Femur (tissue), 1 donor: ENCODE data around the gene ARHGAP20.
"Not testable (repeated sequence)": the region's sequence is repeated elsewhere in the genome, so short reads cannot be mapped to it uniquely, and the experiment has no call there.

Source experiments
- DNase-seq: peaks from one replicate; pipeline ENCODE4 v3.0.0-alpha.2; 2017

The ARHGAP20 gene

DNA sequence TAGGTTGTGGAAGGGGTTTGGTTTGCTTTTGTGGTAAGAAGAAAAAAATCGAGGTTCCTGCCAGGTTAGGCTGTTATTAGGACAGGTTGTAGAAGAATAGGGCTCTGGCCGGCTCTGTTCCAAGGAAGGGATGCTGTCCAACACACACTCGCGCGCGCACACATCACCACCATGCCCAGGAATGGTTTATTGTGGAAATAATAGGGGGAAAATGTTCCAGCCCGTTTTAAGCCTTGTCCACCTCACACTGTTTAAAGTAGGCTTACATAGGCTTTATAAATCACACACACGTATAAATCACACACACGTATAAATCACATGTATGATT is 1.2 kb upstream of the ARHGAP20 start:
- no peak for DNase-seq

DNA sequence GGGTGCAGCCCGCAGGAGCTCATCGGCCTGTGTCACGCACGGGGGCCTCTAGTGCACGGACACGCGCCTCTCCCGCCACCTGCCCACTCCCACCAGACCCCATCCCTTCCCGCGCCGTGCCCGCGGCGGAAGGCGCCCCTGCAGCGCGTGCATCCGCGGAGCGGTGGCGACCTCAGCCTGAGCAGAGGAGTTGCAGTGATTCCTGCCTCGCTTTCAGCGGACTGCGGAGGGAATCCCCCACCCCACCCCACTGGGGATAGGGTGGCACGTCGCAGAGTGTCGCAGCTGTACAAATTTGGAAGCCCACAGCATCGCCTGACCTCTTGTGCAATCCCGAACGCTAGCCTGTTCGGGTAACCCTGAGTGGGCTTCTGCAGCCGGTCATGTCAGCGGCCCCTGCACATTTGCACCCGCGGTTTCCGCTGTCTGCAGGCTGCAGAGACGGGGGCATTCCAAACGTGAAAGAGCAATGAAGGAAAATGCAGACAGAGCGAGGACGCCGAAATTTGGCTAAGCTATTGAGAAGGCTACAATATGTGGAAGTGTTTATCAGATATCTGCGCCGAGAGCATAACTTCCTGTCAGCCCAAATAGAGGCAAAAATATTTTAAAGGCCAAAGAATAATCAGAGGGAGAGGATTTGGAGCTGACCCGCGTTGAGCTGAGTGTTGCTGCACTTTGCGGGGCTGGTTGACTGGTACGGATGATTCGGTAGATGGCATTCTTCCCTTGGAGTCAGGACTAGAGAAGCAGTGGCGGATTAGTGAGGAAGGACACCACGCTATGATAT is 617 bp upstream of the ARHGAP20 start:
- peak; percentile 57 for DNase-seq

DNA sequence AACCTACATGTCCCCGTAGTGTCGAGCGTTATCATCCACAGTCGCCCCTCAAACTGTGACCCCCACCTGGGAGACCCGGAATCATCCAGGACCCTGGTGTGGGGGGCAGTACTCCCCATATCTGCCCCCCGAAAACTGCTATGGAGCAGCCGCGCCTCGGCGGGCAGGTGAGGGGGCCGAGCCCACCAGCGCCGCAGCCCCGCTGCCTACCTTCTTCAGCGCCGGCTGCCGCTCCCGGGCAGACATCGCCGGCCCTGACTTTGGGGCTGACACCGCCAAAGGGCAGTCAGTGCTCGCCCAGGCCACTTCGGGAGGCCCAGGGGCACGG is 825 bp downstream of the ARHGAP20 start:
- no peak for DNase-seq

DNA sequence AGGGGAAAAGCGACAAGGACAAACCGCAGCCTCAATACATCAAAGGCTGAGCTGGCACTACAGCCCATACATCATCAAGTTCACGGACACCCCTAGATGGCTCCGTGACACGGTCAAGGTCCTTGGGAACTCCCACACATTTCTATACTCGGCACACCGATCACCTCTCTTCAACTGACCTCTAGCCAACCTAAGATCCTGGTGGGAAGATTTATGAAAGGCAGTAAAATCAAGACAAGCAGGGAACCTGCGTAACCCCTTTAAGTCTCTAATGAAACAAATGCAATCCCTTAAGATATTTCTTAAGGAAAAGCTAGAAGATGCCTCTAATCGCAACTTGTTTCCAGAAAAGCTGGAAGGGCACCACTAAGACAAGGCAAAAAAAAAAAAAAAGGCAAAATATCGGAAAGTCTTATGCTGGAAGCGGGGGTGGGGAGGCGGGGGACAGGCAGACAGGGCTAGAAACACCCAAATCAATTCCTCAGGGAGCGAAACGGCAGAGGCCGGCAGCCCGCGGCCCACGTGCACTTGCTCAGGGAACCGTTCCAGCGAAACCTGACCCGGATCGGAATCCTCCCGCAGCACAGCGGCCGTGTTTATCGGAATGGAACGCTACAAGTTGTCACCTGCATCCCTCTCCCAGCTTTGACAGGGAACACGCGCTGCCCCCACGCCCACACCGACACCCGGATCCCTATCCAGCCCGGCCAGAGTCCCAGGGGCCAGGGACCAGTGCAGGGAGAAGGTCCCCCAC is 1.4 kb downstream of the ARHGAP20 start:
- peak; percentile 67 for DNase-seq

DNA sequence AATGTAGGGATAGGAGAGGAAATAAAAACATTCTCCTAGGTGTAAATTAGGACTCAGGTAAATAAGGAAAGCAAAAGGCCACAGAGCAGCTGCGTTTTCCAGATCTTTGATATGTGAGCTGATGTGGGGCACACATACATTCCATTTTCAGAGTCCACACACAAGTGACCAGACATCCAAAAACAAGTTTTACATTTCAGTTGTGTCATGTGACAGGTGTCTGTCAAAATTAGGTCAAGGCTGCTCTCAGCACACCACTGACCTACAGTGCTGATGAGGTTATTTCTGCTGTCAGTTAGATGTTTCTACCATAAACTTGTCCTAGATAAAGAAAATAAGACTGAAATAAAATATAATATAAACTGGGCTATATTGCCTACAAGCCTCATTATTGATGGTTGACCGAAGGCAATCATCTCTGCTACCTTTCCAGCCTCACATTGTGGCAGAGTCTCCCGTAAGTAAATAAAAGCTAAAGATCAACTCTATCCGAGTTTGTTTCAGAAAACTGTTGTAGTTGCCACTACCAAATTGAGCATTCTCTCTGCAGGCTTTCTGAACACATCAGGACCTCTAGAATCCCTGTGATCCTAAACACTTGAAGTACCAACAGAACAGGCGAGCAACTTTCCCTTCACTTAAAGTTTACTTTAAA is 7.9 kb downstream of the ARHGAP20 start:
- no peak for DNase-seq

DNA sequence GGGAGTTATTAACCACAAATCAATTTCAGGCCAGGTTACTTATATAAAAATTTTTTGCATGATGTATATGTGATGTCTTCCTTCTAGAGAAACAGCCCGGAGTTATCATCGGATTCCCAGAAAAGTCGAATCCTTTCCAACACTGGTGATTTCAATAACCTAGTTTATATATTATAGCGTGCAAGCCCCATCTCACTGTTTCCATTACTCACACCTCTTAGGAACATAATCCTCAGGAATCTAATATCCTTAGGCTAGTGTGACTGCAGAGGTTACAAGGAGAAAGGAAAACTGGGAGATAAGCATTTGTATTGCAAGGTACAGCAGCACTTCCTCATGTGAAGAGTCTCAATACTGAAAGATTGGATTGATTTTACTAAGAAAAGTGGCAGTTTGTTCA is 20.3 kb downstream of the ARHGAP20 start:
- DNase-seq, result no peak

DNA sequence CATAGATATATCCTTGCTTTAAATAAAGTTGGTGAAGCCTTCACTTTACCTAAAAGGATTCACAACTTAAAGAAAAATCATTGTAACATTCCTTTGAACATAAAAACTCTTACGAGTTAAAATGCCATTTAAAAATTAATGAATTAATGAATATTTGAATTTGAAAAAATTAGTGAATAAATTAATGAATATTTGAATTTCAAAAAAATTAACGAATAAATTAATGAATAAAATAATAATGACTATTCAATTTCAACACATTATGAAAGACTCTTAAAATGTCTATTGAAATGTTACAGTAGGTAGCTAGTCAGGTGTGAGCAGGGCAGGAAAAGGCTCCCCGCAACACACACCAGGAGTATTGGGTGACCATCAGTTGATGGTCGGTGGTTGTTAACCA is 22.9 kb downstream of the ARHGAP20 start:
- DNase-seq, result no peak

DNA sequence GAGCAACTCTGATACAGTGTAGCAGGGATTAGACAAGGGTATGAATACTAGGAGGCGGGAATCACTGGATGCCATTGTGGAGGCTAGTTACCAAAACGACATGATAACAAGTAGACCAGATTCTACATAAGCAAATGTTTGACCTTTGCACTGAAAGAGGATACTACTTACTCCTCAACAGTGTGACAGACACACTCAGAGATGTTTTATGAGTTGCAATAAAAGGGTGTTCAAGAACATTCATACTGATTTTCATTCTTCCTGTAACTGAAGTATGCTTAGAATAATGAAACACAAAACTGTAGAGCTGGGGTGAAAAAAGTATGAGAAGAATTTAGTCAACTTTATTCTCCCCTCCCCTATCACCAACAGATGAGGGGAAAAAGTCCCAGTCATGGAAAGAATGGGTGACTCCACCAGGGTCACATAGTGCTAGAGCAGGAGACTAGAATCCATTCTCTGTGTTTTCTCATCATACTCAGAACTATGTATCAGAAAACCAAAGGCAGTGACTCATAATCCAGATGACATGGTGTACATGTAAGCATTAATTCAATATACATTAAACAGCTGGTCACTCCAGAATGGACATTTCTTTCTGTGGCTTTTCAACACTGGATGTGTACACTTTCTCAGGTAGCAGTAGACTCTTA is 32.8 kb downstream of the ARHGAP20 start:
- DNase-seq, result no peak

DNA sequence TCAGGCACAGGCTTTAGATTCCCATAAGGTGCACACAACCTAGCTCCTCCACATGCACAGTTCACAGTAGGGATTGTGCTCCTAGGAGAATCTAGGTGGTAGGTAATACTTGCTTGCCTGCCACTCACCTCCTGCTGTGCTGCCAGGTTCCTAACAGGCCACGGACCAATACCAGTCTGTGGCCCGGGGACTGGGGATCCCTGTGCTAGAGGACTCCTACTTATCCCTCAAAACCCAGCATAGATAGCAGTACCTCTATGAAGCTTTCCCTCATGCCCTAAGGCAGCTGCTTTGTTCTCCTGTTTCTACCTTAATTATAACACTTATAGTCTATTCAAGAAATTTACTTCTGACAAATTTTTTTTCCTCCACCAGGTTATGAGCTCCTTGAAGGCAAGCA is 36.7 kb downstream of the ARHGAP20 start:
- no peak for DNase-seq

DNA sequence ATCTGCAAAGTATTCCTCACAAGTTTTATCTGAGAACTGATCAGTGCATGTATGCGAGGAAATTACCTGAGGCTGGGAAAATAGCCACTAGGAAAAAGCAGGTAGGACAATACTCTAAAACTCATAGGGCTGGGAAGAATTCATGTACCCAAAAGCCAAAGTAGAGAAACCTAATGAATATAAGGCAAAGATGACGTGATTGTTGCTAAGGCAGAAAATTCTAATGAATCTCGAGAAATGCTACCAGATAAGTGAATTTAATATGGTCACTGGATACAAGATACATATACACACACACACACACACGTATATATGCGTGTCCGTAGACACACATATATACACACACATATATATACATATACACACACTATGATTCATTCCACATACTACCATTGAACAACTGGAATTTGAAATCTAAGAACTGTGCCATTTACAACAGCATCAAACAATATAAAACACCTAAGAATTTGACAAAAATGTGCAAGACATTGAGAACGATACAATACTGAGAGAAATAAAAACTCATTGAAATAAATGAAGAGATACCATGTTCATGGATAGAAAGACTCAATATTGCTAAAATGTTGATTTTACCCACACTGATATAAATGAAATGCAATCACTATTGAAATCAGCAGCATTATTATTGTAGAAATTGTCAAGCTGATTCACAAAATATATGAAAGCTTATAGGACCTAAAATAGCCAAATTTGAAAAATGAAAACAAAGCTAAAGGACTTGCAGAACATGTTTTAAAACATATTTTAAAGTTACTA is 46.4 kb downstream of the ARHGAP20 start:
- DNase-seq, result no peak

DNA sequence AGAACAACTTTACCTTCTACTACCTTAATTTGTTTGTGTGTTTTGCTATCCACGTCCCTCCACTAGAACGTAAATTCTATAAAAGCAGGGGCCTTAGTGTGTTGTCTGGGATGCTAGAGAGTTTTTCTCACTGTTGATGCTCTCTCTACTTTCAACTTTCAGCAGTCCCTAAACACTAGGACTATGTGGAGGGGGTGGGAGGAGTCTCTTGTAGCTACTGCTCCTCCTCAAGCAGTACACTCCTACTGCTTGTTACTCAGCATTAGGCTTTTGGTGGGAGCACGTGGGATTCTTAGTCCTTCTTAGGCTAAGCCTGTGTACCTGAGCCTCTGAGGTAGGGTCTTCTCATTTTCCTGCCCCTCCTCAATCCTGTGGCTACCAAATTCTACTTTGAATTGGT is 56.3 kb downstream of the ARHGAP20 start:
- no peak for DNase-seq

DNA sequence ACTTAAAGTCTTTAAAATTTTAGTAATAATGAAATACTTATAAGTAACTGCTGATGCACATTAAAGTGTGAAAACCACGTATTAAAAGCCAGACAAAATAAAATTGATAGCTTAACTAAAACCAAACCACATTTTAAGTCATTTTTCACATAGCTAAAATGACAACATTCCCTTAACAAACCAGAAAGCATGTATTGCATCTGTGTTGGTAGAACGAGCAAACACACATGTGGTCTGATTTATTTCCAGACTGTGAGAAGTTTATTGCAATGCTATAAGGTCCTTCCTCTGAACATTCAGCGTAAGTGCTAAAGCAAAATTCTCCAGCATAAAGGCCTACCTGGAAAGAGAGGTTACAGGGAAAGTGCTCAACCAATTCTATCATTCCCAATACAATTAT is 57.8 kb downstream of the ARHGAP20 start:
- no peak for DNase-seq

DNA sequence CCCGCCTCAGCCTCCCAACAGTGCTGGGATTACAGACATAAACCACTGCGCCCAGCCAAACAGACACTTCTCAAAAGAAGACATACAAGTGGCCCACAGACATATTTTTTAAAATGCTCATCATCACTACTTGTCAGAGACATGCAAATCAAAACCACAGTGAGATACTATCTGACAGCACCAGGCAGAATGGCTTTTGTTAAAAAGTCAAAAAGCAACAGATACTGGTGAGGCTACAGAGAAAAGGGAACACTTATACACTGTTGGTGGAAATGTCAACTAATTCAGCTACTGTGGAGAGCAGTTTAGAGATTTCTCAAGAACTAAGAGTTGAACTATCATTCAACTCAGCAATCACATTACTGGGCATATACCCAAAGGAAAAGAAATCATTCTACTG is 67.0 kb downstream of the ARHGAP20 start:
- no peak for DNase-seq

DNA sequence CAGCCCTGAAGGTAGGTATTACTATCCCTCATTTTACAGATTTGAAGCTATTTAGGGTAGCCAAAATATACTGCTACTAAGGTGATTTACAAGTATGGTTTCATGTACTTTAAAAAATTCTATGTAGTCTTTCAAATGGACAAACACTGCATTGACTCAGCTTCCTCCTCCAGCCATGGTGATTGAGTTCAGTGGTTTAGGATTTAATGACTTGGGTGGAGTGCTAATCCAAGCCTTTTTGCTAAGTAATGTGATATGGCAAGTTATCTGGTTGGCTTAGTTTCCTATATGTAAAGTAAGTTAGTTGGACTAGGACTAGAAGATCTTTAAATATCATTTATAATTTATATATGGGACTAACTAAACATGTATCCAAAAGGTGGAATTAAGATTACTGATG is 77.9 kb downstream of the ARHGAP20 start:
- DNase-seq, result no peak

DNA sequence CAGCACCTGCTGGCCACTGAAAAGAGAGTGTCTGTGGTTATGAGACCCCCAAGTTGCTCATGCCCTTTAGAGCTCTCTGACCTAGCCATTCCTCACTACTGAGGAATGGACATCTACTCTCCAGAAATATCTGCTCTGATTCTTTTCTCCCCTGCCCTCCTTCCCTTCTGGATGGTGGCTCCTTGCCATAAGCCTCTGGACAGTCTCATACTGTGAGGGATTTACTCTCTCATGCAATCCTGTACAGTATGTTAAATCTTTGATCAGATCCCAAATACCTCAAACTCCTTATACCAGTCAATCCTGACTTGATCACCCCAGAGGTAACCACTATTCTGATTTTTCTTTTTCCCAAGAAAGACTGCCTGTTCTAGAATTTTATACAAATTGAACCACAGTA is 80.7 kb downstream of the ARHGAP20 start:
- no peak for DNase-seq

DNA sequence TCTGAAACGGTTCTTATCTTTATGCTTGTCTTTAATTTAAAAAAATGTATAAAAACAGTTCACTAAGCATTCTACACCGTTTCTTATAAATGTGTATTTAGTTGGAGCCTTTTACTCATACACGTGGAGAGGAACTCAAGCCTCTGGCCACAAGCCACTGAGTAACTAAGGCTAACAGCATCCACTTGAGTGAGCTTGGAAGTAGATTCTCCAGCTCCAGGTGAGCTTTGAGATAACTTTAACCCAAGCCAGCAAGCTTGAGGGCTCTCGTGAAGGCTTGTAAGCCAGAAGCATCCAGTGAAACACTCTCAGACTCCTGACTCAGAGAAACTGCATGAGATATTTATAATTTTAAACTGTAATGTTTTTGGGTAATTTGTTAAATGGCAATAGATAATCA is 82.6 kb downstream of the ARHGAP20 start:
- no peak for DNase-seq

DNA sequence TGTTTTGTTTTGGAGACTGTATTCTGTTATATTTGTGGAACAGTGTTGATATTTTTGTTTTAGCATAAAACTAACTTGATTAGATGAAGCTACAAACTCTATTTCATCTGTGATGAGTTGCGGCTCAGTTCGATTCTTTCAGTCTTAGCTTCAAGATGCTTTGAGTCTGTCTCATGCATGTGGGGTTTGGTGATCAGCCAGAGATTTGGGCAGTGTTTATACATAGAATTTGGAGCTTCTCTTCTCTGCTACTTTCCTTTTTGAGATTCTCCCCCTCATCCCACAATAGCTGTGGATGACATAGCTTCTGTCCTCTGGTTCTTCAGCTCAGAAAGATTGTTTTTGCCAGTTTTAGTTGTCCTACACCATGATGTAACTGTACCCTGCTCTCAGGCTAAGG is 90.4 kb downstream of the ARHGAP20 start:
- no peak for DNase-seq

DNA sequence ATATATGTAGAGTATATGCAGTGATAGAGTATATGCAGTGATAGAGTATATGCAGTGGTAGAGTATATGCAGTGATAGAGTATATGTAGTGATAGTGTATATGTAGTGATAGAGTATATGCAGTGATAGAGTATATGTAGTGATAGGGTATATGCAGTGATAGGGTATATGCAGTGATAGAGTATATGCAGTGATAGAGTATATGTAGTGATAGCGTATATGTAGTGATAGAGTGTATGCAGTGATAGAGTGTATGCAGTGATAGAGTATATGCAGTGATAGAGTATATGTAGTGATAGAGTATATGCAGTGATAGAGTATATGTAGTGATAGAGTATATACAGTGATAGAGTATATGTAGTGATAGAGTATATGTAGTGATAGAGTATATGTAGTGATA is 92.9 kb downstream of the ARHGAP20 start:
- not testable (repeated sequence) for DNase-seq

DNA sequence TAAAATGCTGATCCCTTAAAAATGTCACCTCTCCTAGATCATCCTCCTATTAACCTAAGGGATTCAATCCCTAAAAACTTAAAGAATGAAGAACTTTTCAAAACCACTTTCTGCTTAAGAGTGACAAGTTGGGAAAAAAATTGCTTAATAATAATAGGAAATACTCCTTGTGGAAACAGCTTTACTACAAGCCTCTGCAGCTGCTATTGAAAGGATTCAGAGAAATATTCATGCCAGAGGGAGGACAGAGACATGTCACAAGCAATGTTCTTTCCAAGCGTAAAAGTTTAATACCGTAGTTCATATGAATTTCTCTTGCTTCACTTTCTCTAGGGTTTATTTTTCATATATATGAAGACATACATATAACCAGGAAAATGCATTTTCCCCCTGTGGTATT is 98.2 kb downstream of the ARHGAP20 start:
- no peak for DNase-seq

DNA sequence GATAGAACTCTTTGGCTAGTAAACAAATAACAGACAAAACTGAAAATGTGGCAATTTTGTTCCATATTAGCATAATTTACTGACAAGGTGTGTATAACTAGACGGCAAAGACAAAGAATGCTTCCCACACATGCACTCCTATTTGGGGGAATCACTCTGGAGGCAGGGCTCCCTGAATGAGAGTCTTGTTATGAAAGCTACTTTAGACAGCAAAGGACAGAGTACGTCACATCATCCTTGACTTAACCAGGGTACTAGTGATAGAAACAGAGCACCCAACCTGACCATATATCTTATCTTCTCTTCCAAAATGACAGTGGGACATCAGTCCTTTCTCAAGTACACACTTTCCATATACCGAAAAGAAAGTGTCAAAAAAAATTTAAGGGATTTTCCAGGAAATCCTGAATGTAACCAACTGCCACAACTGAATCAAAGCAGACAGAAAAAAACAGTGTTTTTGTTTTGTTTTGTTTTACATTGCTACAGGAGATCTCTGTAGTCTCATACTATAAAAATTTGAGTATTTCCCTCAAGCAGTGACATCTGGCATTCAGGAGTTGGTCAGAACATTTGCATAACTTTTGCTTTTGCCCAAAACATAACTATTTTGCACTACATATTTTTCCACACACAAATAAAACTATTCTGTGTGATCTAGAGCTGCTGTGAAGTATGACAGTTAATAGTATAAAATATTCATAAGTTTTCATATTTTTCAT is 98.9 kb downstream of the ARHGAP20 start:
- no peak for DNase-seq

DNA sequence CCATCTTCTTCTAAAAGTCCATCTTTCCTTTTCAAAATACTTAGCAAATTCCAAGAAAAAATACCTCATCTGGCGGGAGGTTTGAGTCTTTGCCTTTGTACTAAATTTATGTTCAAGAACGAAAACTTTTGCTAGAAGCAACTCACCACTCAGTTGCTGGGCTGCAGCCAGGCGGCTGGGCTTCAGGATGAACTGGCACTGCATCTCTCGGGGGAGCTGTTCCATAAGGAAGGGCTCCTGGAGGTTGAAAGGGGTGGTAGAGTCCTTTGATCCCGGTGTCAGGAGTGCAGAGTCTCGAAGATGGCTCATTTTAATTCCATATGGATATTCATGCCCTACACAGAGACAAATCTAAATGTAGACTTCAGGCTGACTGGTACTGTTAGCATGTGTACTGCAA is 105.8 kb downstream of the ARHGAP20 start:
- DNase-seq, result peak; percentile 13

DNA sequence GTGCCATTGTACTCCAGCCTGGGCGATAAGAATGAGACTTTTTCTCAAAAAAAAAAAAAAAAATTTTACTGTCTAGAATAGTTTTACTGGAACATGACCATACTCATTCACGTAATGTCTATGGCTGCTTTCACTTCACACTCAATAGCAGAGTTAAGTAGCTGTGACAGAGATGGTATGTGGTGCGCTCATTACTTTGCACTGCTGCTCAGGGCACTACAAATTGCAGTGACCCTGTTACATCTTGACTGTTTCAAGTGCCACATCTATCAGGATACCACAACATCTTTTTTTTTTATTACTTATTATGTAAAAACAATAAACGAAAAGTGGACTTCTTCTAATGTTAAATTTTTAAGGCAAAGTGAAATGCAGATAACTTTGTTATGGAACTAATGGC is 110.3 kb downstream of the ARHGAP20 start:
- DNase-seq, result no peak
